HG03097 (cell line): ENCODE results near the gene RASSF5.
A peak's percentile ranks its signal among the peaks of the same experiment; 100 is the strongest.
"Not testable (repeated sequence)": the region's sequence is repeated elsewhere in the genome, so short reads cannot be mapped to it uniquely, and the experiment has no call there.

ENCODE experiments used
- ATAC-seq: cut with Tn5 transposase; IDR thresholded peaks from one replicate; pipeline ENCODE4 v1.9.1; 2021; ENCODE audit not compliant: unreplicated experiment, low FRiP score

The RASSF5 gene

GRCh38 chr1:206609229-206609991, 102.1 kb downstream of the RASSF5 start:
- ATAC-seq: no peak

GRCh38 chr1:206612129-206612876, 105.0 kb downstream of the RASSF5 start, which contains the start of gene EIF2D:
Gene EIF2D, minus strand, starts transcription at chr1:206612465. Its CDS starts 123 bp downstream, at chr1:206612342.
- peak; percentile 86 for ATAC-seq

GRCh38 chr1:206626396-206626795, 119.1 kb downstream of the RASSF5 start:
- not testable (repeated sequence) for ATAC-seq

GRCh38 chr1:206628916-206629315, 121.6 kb downstream of the RASSF5 start:
- ATAC-seq: no peak

GRCh38 chr1:206631085-206631509, 123.8 kb downstream of the RASSF5 start:
- no peak for ATAC-seq

- no peak for ATAC-seq
Measured at GRCh38 chr1:206633708-206634121, 126.4 kb downstream of the RASSF5 start.

GRCh38 chr1:206634365-206635079, 127.2 kb downstream of the RASSF5 start:
- ATAC-seq: no peak

- peak; percentile 86 for ATAC-seq
Measured at GRCh38 chr1:206635080-206635977, 128.0 kb downstream of the RASSF5 start, which contains the start of gene DYRK3. Gene DYRK3, plus strand, starts transcription at chr1:206635536. Its CDS starts 168 bp downstream, at chr1:206635704.

GRCh38 chr1:206635978-206636345, 128.6 kb downstream of the RASSF5 start:
- no peak for ATAC-seq

- ATAC-seq: no peak
Measured at GRCh38 chr1:206636671-206637070, 129.3 kb downstream of the RASSF5 start.

GRCh38 chr1:206637605-206638004, 130.3 kb downstream of the RASSF5 start:
- no peak for ATAC-seq
